Erythroblast (primary cell): ENCODE results near the gene NTN3.

ENCODE experiments used
- GATA1 ChIP-seq: IDR thresholded peaks from 2 replicates; pipeline ENCODE4 v1.6.1; 2011; ENCODE audit warnings: low read depth, mild to moderate bottlenecking, control low read depth, low read length, moderate library complexity
- POLR2A ChIP-seq: IDR thresholded peaks from 2 replicates; pipeline ENCODE4 v1.6.1; 2011; ENCODE audit warnings: mild to moderate bottlenecking, low read length

- TF ChIP-seq POLR2A (peak; percentile 45), GATA1 (no peak)
Measured at GRCh38 chr16:2473999-2474876, 3.1 kb downstream of the NTN3 start.
